CD14-positive monocyte (primary cell): ENCODE data around the gene ABCA12. TPM values are rescaled to one million over a fixed set of nuclear protein-coding genes. Genes with fewer than 3 reads are reported as not detected.

Experiments used
- DNase-seq, 3 donors: peaks; one replicate each; pipeline ENCODE4 v3.0.0-alpha.2; 2011 to 2022
- H2AFZ ChIP-seq: 2 replicates; pipeline ENCODE4 v1.6.0; 2012; ENCODE audit warnings: mild to moderate bottlenecking, low read depth, low read length, inconsistent platforms; ENCODE audit not compliant: insufficient read depth, poor library complexity, severe bottlenecking
- H3K27ac ChIP-seq, 2 donors: 1 replicate in 1 of 2; 2 replicates in 1 of 2; pipeline ENCODE4 v1.5.1; 2012 to 2013; ENCODE audit warnings: low read length in 2 of 2, control low read depth in 1 of 2, inconsistent platforms in 1 of 2, low read depth in 1 of 2, mild to moderate bottlenecking in 1 of 2
- H3K27me3 ChIP-seq, 2 donors: one replicate each; pipeline versions ENCODE4 v1.6.0 to v1.6.1; 2011 to 2013; ENCODE audit warnings: low read length in 2 of 2; ENCODE audit not compliant: control insufficient read depth in 2 of 2, insufficient read depth in 2 of 2
- H3K36me3 ChIP-seq, 2 donors: replicated peaks in 1 of 2; 1 replicate in 1 of 2; 2 replicates in 1 of 2; pipeline versions ENCODE4 v1.5.1 to v1.6.1; 2012 to 2013; ENCODE audit warnings: low read length in 2 of 2, control low read depth in 1 of 2, inconsistent platforms in 1 of 2, mild to moderate bottlenecking in 1 of 2; ENCODE audit not compliant: insufficient read depth in 2 of 2, control insufficient read depth in 1 of 2
- H3K4me1 ChIP-seq, 2 donors: 1 replicate in 1 of 2; 2 replicates in 1 of 2; pipeline versions ENCODE4 v1.5.1 to v1.6.1; 2012 to 2013; ENCODE audit warnings: low read length in 2 of 2, control low read depth in 1 of 2, inconsistent platforms in 1 of 2, mild to moderate bottlenecking in 1 of 2, moderate library complexity in 1 of 2; ENCODE audit not compliant: insufficient read depth in 2 of 2, control insufficient read depth in 1 of 2
- H3K4me2 ChIP-seq: replicated peaks from 2 replicates; pipeline ENCODE3; 2012; ENCODE audit warnings: low read length, moderate library complexity, mild to moderate bottlenecking; ENCODE audit not compliant: poor library complexity, severe bottlenecking; ENCODE audit errors: extremely low read depth
- H3K4me3 ChIP-seq, 3 experiments: fragments of 200-600 bp in 1 of 3; sonication (generic) in 1 of 3; replicated peaks in 1 of 3; 1 replicate in 2 of 3; 2 replicates in 1 of 3; pipeline ENCODE4 v1.5.1; 2011 to 2013; ENCODE audit warnings: low read length in 3 of 3, mild to moderate bottlenecking in 3 of 3, control low read depth in 2 of 3, low read depth in 2 of 3, inconsistent platforms in 1 of 3, moderate library complexity in 1 of 3
- H3K79me2 ChIP-seq: 2 replicates; pipeline ENCODE4 v1.6.0; 2012; ENCODE audit warnings: mild to moderate bottlenecking, control low read depth, inconsistent platforms, low read length, moderate library complexity; ENCODE audit not compliant: insufficient read depth
- H3K9ac ChIP-seq: 2 replicates; pipeline ENCODE4 v1.6.0; 2017; ENCODE audit warnings: low read length, mild to moderate bottlenecking; ENCODE audit not compliant: insufficient read depth, poor library complexity, severe bottlenecking
- H3K9me3 ChIP-seq, 2 donors: replicated peaks in 1 of 2; 1 replicate in 1 of 2; 2 replicates in 1 of 2; pipeline versions ENCODE4 v1.5.1 to v1.6.1; 2012 to 2013; ENCODE audit warnings: low read length in 2 of 2, control low read depth in 1 of 2; ENCODE audit not compliant: control insufficient read depth in 1 of 2, insufficient read depth in 1 of 2
- H4K20me1 ChIP-seq: 2 replicates; pipeline ENCODE4 v1.6.0; 2012; ENCODE audit warnings: mild to moderate bottlenecking, low read length, control low read depth, moderate library complexity; ENCODE audit not compliant: insufficient read depth
- H3K27ac Mint-ChIP-seq, 7 donors: one replicate each; pipeline ENCODE4 v1.8.0; 2020; ENCODE audit warnings: mild to moderate bottlenecking in 7 of 7, mixed read lengths in 7 of 7, moderate library complexity in 6 of 7, inconsistent platforms in 2 of 7
- H3K27me3 Mint-ChIP-seq, 3 donors: one replicate each; pipeline ENCODE4 v1.8.0; 2021 to 2022; ENCODE audit warnings: low read depth in 3 of 3, mild to moderate bottlenecking in 3 of 3, mixed read lengths in 3 of 3, moderate library complexity in 3 of 3, inconsistent platforms in 1 of 3
- H3K36me3 Mint-ChIP-seq, 2 donors: one replicate each; pipeline ENCODE4 v1.8.0; 2020; ENCODE audit warnings: mixed read lengths in 2 of 2, inconsistent platforms in 1 of 2, mild to moderate bottlenecking in 1 of 2
- H3K4me1 Mint-ChIP-seq: one replicate; pipeline ENCODE4 v1.8.0; 2020; ENCODE audit warnings: mild to moderate bottlenecking, mixed read lengths
- H3K4me3 Mint-ChIP-seq, 2 donors: one replicate each; pipeline ENCODE4 v1.8.0; 2020; ENCODE audit warnings: mild to moderate bottlenecking in 2 of 2, mixed read lengths in 2 of 2, moderate library complexity in 1 of 2
- H3K9me3 Mint-ChIP-seq, 7 donors: one replicate each; pipeline ENCODE4 v1.8.0; 2020 to 2022; ENCODE audit warnings: mixed read lengths in 7 of 7, mild to moderate bottlenecking in 6 of 7, moderate library complexity in 6 of 7, inconsistent platforms in 2 of 7
- CTCF ChIP-seq: fragments of 200-600 bp; IDR thresholded peaks from one replicate; pipeline ENCODE4 v1.8.0; 2022; ENCODE audit warnings: antibody characterized with exemption, mild to moderate bottlenecking
- WGBS: methylation state at CpG from one replicate; pipeline ENCODE4 v1.1.5; 2013; ENCODE audit warnings: missing lambda C conversion rate; ENCODE audit not compliant: insufficient coverage; 5-methylcytosine and 5-hydroxymethylcytosine counted together
- intact Hi-C, 2 donors: fragments of 100-400 bp; cut with micrococcal nuclease; formaldehyde crosslinking; loops; one replicate each; pipeline versions ENCODE4 v1.15.0 to v1.15.1; 2023
- polyA plus RNA-seq, 3 donors: library from polyadenylated mRNA; depleted of rRNA in 1 of 3; unstranded in 2 of 3; stranded (reverse) in 1 of 3; fragments of 300-500 nt in 2 of 3; fragments of >200 nt in 1 of 3; fragmentation: Illumina TruSeq in 2 of 3; gene quantifications; 1 replicate in 2 of 3; 2 replicates in 1 of 3; pipeline ENCODE4 v1.2.3, GENCODE V29; 2012 to 2021

Gene ABCA12
- polyA plus RNA-seq, 3 donors: not detected

GRCh38 chr2:215022910-215023309, 115.5 kb downstream of the ABCA12 start:
- H3K27me3 Mint-ChIP-seq: peaks cover 0 to 2% (median 2%) of the 10 kb centered on the region in 3 donors
- H3K4me3 ChIP-seq: no peak overlapping the region
- no peaks in the 10 kb centered on the region for H3K36me3 ChIP-seq
- no peak for TF ChIP-seq CTCF
- no peak overlapping the region for H3K4me2 ChIP-seq
- WGBS: 90% methylated on average over 2 of the region's 2 CpGs
- no peaks in the 10 kb centered on the region for H3K4me1 ChIP-seq
- no peak overlapping the region for H3K27ac Mint-ChIP-seq
- H3K36me3 Mint-ChIP-seq: no peaks in the 10 kb centered on the region
- H3K27ac ChIP-seq: no peak overlapping the region
- H3K9me3 ChIP-seq: no peaks in the 10 kb centered on the region
- no peak overlapping the region for H3K4me3 Mint-ChIP-seq
- H2AFZ ChIP-seq: no peak overlapping the region
- no peak for DNase-seq
- no peaks in the 10 kb centered on the region for H3K4me1 Mint-ChIP-seq
- intact Hi-C loops: no loop called here
- H3K9ac ChIP-seq: no peak overlapping the region
- H3K27me3 ChIP-seq: no peaks in the 10 kb centered on the region
- H4K20me1 ChIP-seq: no peaks in the 10 kb centered on the region
- H3K9me3 Mint-ChIP-seq: peaks cover 0 to 6% (median 2%) of the 10 kb centered on the region in 7 donors
- H3K79me2 ChIP-seq: no peaks in the 10 kb centered on the region

GRCh38 chr2:215022418-215022817, 116.0 kb downstream of the ABCA12 start:
- Histone ChIP-seq H3K4me3 (no peak overlapping the region), H3K9ac (no peak overlapping the region), H3K4me1 (no peaks in the 10 kb centered on the region), H3K36me3 (no peaks in the 10 kb centered on the region), H3K9me3 (no peaks in the 10 kb centered on the region), H3K4me2 (no peak overlapping the region), H4K20me1 (no peaks in the 10 kb centered on the region), H3K79me2 (no peaks in the 10 kb centered on the region), H2AFZ (no peak overlapping the region), H3K27ac (no peak overlapping the region), H3K27me3 (no peaks in the 10 kb centered on the region)
- Mint-ChIP-seq H3K9me3 (peaks cover 0 to 6% (median 2%) of the 10 kb centered on the region in 7 donors), H3K27ac (no peak overlapping the region), H3K4me3 (no peak overlapping the region), H3K36me3 (no peaks in the 10 kb centered on the region), H3K4me1 (no peaks in the 10 kb centered on the region), H3K27me3 (peaks cover 0 to 2% (median 2%) of the 10 kb centered on the region in 3 donors)
- WGBS: no CpG with 5 or more reads among the region's 3 CpGs
- DNase-seq: no peak
- intact Hi-C loops: no loop called here
- no peak for TF ChIP-seq CTCF
